Hepatocyte (in vitro differentiated cells): ENCODE results near the gene CELSR2. TPM values are rescaled to one million over a fixed set of nuclear protein-coding genes. Genes with fewer than 3 reads are reported as not detected.

ENCODE experiments used
- DNase-seq: peaks from one replicate; pipeline ENCODE4 v3.0.0-alpha.2; 2016; ENCODE audit warnings: low spot score
- H2AFZ ChIP-seq: fragments of 200-600 bp; sonication (generic); 2 replicates; pipeline ENCODE4 v1.6.0; 2016; ENCODE audit warnings: antibody characterized with exemption, mild to moderate bottlenecking
- H3K27ac ChIP-seq: fragments of 200-600 bp; sonication (generic); 2 replicates; pipeline ENCODE4 v1.5.1; 2016; ENCODE audit warnings: mild to moderate bottlenecking
- H3K27me3 ChIP-seq: fragments of 200-600 bp; sonication (generic); 2 replicates; pipeline ENCODE4 v1.6.1; 2016
- H3K36me3 ChIP-seq: fragments of 200-600 bp; sonication (generic); replicated peaks from 2 replicates; pipeline ENCODE4 v1.5.1; 2016; ENCODE audit warnings: low read depth; ENCODE audit not compliant: insufficient read depth
- H3K4me1 ChIP-seq: fragments of 200-600 bp; sonication (generic); 2 replicates; pipeline ENCODE4 v1.5.1; 2016; ENCODE audit warnings: mild to moderate bottlenecking, moderate library complexity; ENCODE audit not compliant: insufficient read depth
- H3K4me2 ChIP-seq: fragments of 200-600 bp; sonication (generic); 2 replicates; pipeline ENCODE4 v1.6.0; 2016
- H3K4me3 ChIP-seq: fragments of 200-600 bp; sonication (generic); 2 replicates; pipeline ENCODE4 v1.5.1; 2016; ENCODE audit warnings: mild to moderate bottlenecking
- H3K79me2 ChIP-seq: fragments of 200-600 bp; sonication (generic); 2 replicates; pipeline ENCODE4 v1.6.0; 2017; ENCODE audit warnings: mild to moderate bottlenecking
- H3K9me2 ChIP-seq: fragments of 200-600 bp; sonication (generic); replicated peaks from 2 replicates; pipeline ENCODE4 v1.6.0; 2017; ENCODE audit warnings: mild to moderate bottlenecking; ENCODE audit not compliant: insufficient read depth
- H3K9me3 ChIP-seq: fragments of 200-600 bp; sonication (generic); 2 replicates; pipeline ENCODE4 v1.5.1; 2016; ENCODE audit warnings: low read depth, mild to moderate bottlenecking
- H4K20me1 ChIP-seq: fragments of 200-600 bp; sonication (generic); 2 replicates; pipeline ENCODE4 v1.6.0; 2016; ENCODE audit warnings: mild to moderate bottlenecking; ENCODE audit not compliant: insufficient read depth, poor library complexity, severe bottlenecking
- EZH2 ChIP-seq: fragments of 200-600 bp; sonication (generic); IDR thresholded peaks from 2 replicates; pipeline ENCODE4 v1.6.1; 2016; ENCODE audit warnings: antibody characterized with exemption, mild to moderate bottlenecking, borderline replicate concordance
- EZH2phosphoT487 ChIP-seq: fragments of 200-600 bp; sonication (generic); IDR thresholded peaks from one replicate; pipeline ENCODE4 v1.6.1; 2018; ENCODE audit warnings: antibody characterized with exemption, mild to moderate bottlenecking, low read depth, moderate library complexity; ENCODE audit not compliant: unreplicated experiment, severe bottlenecking
- WGBS: methylation state at CpG from one replicate; pipeline ENCODE4 v1.1.6; 2016; ENCODE audit warnings: low lambda C conversion rate; ENCODE audit errors: missing lambda C conversion rate; 5-methylcytosine and 5-hydroxymethylcytosine counted together
- polyA plus RNA-seq: library from polyadenylated mRNA; unstranded; fragments of >200 nt; fragmentation: Nextera tagmentation; extraction: Ambion mirVana; gene quantifications from 2 replicates; pipeline ENCODE4 v1.2.1, GENCODE V29; 2016
- total RNA-seq: library from RNA; depleted of rRNA; stranded (reverse); fragments of >200 nt; gene quantifications from 2 replicates; pipeline ENCODE4 v1.2.3, GENCODE V29; 2014
- TF ChIP-seq, protein P1 (sequence below): fragments of 200-600 bp; sonication (generic); IDR thresholded peaks from 2 replicates; pipeline ENCODE4 v1.5.1; 2016; ENCODE audit warnings: antibody characterized with exemption, mild to moderate bottlenecking; ENCODE audit not compliant: poor library complexity

The CELSR2 gene
- total and polyA plus RNA-seq, 2 experiments from 2014 or later: 3.3 to 3.7 TPM

DNA sequence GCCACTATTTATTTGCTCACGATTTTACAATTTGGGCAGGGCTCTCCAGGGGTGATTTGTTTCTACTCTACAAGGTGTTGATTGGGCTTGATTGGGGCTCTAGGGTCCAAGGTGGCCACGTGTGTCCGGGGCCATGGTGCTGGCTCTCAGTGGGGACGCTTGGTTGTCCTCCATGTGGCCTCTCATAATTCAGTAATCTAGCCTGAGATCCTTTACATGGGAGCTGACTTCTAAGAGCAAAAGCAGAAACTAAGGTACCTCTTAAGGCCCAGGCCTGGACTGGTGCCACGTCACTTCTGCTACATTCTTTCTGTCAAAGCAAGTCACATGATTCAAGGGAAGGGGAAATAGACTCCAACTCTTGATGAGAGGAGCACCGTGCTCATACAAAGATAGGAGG lies 41.7 kb downstream of the CELSR2 start:
- no peaks in the 10 kb centered on the region for H4K20me1 ChIP-seq
- no peak overlapping the region for H2AFZ ChIP-seq
- peak overlapping the region; percentile 36 for H3K27ac ChIP-seq
- no peaks in the 10 kb centered on the region for H3K9me2 ChIP-seq
- H3K36me3 ChIP-seq: no peaks in the 10 kb centered on the region
- TF ChIP-seq EZH2: no peak
- TF ChIP-seq EZH2phosphoT487: no peak
- TF ChIP-seq, protein P1, sequence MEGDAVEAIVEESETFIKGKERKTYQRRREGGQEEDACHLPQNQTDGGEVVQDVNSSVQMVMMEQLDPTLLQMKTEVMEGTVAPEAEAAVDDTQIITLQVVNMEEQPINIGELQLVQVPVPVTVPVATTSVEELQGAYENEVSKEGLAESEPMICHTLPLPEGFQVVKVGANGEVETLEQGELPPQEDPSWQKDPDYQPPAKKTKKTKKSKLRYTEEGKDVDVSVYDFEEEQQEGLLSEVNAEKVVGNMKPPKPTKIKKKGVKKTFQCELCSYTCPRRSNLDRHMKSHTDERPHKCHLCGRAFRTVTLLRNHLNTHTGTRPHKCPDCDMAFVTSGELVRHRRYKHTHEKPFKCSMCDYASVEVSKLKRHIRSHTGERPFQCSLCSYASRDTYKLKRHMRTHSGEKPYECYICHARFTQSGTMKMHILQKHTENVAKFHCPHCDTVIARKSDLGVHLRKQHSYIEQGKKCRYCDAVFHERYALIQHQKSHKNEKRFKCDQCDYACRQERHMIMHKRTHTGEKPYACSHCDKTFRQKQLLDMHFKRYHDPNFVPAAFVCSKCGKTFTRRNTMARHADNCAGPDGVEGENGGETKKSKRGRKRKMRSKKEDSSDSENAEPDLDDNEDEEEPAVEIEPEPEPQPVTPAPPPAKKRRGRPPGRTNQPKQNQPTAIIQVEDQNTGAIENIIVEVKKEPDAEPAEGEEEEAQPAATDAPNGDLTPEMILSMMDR: no peak
- H3K4me1 ChIP-seq: no peaks in the 10 kb centered on the region
- H3K9me3 ChIP-seq: no peaks in the 10 kb centered on the region
- H3K27me3 ChIP-seq: no peaks in the 10 kb centered on the region
- no peaks in the 10 kb centered on the region for H3K79me2 ChIP-seq
- 72% methylated on average over 6 of the region's 6 CpGs for WGBS
- no peak overlapping the region for H3K4me2 ChIP-seq
- H3K4me3 ChIP-seq: no peak overlapping the region
- DNase-seq: no peak

DNA sequence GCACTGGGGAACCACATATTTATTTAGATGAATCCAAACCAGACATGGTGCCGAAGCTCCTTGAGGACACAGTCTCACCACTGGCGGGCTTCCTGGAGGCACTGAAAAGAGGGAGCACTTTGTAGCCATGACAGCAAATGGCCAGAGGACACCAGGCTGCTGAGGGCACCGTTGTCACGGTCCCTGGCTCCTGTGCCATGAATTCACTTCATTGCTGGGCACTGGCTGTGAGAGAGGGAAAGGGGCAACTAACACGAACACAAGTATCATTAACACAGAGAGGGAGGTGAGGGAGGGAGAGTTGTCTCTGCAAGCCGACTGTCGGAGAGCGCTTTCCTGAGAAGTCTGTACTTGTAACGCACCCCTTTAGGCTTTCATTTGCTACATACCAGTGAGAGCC lies 43.0 kb downstream of the CELSR2 start:
- TF ChIP-seq EZH2phosphoT487: no peak
- TF ChIP-seq, protein P1: no peak
- TF ChIP-seq EZH2: no peak
- no peak overlapping the region for H3K27ac ChIP-seq

DNA sequence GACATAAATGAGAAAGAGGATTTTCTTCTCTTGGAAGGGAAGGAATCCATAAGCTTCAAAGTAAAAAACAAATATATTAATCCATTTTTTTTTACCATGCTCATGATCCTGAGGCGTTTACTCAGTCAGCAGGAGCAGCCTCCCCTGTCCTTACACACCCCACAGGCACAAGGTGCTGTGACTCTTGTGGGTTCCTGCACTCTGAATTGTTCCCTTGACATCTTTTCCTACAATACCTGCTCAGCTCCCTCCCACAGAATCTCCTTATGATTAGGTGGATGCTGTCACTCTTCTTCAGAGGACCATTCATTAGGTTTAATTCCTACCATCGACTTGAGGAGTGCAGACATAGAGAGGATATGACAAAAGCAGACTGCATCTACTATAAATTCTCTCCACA lies 43.7 kb downstream of the CELSR2 start:
- H3K4me1 ChIP-seq: no peaks in the 10 kb centered on the region
- H4K20me1 ChIP-seq: no peaks in the 10 kb centered on the region
- H3K36me3 ChIP-seq: no peaks in the 10 kb centered on the region
- no peak for DNase-seq
- no peak for TF ChIP-seq EZH2
- TF ChIP-seq, protein P1: no peak
- no peak for TF ChIP-seq EZH2phosphoT487
- H3K9me2 ChIP-seq: no peaks in the 10 kb centered on the region
- no peak overlapping the region for H2AFZ ChIP-seq
- WGBS: 77% methylated on average over 2 of the region's 2 CpGs
- no peak overlapping the region for H3K4me2 ChIP-seq
- H3K27ac ChIP-seq: no peak overlapping the region
- no peaks in the 10 kb centered on the region for H3K9me3 ChIP-seq
- H3K4me3 ChIP-seq: no peak overlapping the region
- H3K79me2 ChIP-seq: no peaks in the 10 kb centered on the region
- H3K27me3 ChIP-seq: no peaks in the 10 kb centered on the region

More for the DNA sequence above, 43.0 kb downstream of the CELSR2 start:
- Histone ChIP-seq H3K4me3 (no peak overlapping the region), H4K20me1 (no peaks in the 10 kb centered on the region), H3K36me3 (no peaks in the 10 kb centered on the region), H3K4me1 (no peaks in the 10 kb centered on the region), H2AFZ (no peak overlapping the region), H3K4me2 (no peak overlapping the region), H3K27me3 (no peaks in the 10 kb centered on the region), H3K9me3 (no peaks in the 10 kb centered on the region), H3K79me2 (no peaks in the 10 kb centered on the region), H3K9me2 (no peaks in the 10 kb centered on the region)
- DNase-seq: no peak
- WGBS: 70% methylated on average over 9 of the region's 9 CpGs

DNA sequence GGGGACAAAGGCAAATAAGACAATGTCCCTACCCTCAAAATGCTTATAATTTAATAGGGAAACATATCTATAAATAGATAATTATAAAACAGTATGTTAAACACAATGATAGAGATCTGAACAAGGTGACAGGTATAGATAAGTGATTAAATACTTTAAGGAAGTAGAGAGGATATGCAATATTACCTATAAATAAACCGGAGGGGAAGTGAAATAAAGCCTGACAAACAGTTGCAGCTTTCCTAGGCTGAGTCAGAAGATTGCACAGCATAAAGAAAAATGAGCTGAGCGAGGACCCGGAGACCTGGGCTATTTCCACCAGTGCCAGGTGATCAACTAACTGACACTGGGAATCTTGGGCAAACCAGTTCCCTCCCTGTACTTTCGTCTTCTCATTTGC lies 45.1 kb downstream of the CELSR2 start:
- Histone ChIP-seq H3K36me3 (no peaks in the 10 kb centered on the region), H2AFZ (no peak overlapping the region), H3K9me2 (no peaks in the 10 kb centered on the region), H3K79me2 (no peaks in the 10 kb centered on the region), H3K9me3 (no peaks in the 10 kb centered on the region), H3K4me3 (no peak overlapping the region), H3K4me2 (no peak overlapping the region), H3K4me1 (peaks cover 11% of the 10 kb centered on the region), H3K27me3 (no peaks in the 10 kb centered on the region), H4K20me1 (no peaks in the 10 kb centered on the region), H3K27ac (no peak overlapping the region)
- no peak for DNase-seq
- 90% methylated on average over 4 of the region's 4 CpGs for WGBS
- no peak for TF ChIP-seq EZH2phosphoT487
